C4-2B (cell line): Measurements from ENCODE around the gene ARHGAP26.

ENCODE experiments used
- H3K27ac ChIP-seq: fragments of 450-650 bp; 2 replicates; pipeline ENCODE4 v1.5.1; 2017
- ZFX ChIP-seq: fragments of 450-650 bp; IDR thresholded peaks from 2 replicates; pipeline ENCODE4 v1.6.1; 2017
- TF ChIP-seq, protein P1 (sequence below): fragments of 450-650 bp; conservative IDR thresholded peaks from 2 replicates; pipeline ENCODE4 v1.5.1; 2017; ENCODE audit warnings: mild to moderate bottlenecking

Gene ARHGAP26

DNA sequence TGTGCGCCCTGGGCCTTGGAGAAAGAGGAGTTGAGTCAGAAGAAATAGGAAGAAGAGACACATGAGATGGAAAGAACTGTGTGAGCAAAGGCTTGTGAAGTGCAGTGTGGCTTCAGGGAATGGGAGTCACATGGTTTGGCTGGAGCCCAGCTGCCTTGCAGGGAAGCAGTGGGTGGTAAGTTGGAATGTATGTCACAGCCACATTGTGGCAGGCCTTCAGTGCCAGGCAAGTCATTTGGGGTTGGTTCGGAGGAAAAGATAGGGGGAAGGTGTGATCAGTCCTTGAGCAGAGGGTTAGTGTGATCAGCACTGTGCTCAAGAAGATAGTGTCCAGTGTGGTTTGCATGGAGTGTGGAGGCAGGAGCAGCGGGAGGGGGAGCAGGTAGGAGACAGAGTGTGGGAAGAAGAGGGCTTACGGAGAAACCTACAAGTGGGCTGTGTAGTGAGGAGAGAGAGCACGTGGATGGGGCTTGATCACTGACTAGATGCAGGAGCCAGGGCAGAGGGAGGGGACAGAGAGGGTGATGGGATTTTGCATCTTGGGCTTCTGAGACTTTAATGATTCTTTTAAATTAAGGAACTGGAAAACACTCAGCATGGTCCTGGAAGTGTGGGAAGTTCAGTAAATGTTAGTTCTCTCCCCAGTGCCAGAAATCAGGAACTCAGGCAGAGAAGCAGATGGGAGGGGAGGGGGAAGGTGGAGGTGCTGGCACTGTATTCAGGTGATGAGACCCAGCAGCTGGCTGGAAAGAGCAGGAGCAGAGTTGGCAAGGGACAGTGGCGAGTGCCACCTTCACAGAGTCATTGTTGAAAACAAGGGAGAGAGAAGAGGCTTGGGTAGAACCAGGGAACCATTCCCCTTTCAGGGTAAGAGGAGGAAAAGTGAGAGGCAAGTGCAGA, 46.6 kb downstream of the ARHGAP26 start:
- peak overlapping the region; percentile 84 for H3K27ac ChIP-seq
- TF ChIP-seq ZFX: no peak
- TF ChIP-seq, protein P1, sequence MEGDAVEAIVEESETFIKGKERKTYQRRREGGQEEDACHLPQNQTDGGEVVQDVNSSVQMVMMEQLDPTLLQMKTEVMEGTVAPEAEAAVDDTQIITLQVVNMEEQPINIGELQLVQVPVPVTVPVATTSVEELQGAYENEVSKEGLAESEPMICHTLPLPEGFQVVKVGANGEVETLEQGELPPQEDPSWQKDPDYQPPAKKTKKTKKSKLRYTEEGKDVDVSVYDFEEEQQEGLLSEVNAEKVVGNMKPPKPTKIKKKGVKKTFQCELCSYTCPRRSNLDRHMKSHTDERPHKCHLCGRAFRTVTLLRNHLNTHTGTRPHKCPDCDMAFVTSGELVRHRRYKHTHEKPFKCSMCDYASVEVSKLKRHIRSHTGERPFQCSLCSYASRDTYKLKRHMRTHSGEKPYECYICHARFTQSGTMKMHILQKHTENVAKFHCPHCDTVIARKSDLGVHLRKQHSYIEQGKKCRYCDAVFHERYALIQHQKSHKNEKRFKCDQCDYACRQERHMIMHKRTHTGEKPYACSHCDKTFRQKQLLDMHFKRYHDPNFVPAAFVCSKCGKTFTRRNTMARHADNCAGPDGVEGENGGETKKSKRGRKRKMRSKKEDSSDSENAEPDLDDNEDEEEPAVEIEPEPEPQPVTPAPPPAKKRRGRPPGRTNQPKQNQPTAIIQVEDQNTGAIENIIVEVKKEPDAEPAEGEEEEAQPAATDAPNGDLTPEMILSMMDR: no peak

DNA sequence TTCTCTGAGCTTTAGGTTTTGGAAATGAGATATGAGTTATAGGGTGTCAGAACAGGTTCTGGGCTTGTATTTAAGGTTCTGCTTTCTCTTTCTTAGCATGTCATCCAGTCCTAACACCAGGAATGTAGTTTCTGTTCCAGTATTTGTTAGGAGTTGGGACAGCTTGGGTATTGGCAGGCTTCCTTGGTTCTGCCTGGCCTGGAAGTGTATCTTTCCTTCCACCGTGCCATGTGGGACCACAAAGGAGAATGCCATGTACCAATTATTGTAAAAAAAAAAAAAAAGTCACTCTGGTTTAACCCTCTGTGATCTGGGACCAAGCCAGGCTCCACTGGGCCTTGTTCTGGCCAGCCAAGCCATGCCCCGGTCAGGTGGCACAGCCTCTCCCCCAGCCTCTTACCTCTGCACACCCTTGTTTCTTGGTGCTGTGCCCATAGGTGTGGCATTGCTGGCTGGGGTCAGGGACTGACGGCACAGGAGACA, 47.8 kb downstream of the ARHGAP26 start:
- H3K27ac ChIP-seq: peak overlapping the region; percentile 84
- TF ChIP-seq, protein P1: no peak
- no peak for TF ChIP-seq ZFX

DNA sequence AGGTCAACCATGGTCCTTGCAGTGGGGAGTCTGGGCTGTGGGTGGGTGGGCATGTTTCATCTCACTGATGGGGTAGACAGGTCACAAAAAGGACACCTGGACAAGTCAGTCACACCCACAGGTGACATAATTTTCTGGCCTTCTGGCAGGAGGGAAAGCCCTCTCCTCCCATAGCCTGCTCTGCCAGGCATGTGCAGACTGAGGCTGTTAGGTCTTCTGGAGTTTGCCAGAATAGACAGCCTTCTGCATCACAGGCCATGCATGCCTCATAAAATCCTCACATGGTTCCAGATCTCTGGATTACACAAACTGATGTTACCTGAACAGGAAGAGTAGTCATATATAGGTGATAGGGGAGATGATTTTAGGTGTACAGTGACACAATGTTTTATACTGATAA, 49.1 kb downstream of the ARHGAP26 start:
- TF ChIP-seq, protein P1: no peak
- TF ChIP-seq ZFX: no peak
- peak overlapping the region; percentile 84; the same call in 1 of the 2 replicates for H3K27ac ChIP-seq

DNA sequence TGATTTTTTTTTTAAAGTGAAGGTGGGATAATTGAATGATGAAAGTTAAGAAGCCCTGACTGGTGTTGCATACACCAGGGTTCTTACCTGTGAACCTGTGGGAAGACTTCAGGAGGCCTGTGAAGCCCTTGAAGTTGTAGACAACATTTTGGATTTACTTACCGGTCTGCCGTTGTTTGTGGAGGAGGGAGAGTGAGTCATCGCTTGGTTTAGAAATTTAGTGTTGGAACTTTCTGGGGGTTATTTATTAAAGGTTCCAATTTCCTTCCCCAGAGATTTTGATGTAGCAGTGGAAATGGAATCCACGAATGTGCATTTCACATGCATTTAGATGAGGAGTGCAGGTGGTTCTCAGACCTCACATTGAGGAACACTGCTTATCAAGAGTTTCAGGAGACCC, 49.6 kb downstream of the ARHGAP26 start:
- H3K27ac ChIP-seq: no peak overlapping the region
- TF ChIP-seq, protein P1: no peak
- TF ChIP-seq ZFX: no peak

DNA sequence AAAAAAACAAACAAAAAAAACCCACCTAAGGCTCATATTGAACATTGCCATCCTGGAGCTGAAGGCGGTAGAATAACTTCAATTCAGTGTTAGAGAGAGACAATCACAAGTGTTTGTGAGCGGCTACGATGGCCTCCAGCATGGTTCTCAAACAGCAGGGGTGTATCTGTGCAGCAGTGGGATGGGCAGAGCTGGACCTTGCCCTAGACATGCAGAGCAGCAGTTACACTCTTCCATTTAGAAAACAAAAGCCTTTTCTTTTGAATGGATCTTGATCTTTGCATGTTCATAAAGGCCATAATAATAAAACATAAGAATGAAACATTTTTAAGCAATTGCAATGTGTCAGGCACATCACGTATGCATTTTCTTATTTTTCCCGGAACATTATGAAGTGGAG, 50.3 kb downstream of the ARHGAP26 start:
- no peak overlapping the region for H3K27ac ChIP-seq
- TF ChIP-seq, protein P1: no peak
- TF ChIP-seq ZFX: no peak

DNA sequence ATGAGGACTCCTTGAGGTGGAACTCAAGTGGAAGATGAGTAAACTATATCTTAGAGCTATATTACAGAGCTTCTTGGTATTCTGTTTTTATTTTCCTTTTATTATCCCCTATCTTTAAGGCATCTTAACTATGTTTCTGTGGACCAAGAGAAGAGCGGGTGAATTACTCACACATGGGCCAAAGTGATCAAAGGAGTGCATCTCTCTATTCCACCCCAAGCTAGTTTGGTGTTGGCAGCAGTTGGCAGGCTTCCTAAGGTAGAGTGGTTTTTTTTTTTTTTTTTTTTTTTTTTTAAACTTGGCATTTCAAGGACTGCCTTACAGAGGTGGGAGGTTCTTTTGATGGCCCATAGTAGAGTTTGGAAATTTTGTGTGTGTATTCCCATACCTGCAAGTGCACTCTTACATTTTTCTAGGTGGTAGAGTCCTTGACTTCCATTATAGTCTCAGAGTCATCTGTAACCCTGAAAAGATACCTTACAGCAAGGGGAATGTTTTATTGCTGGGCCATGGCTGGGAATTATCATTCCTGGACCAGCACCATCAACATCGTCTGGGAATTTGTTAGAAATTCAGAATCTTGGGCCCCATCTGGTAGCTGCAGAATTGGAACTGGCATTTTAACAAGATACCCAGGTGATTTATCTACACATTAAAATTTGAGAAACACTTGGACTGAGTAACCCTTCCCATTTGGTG, 51.0 kb downstream of the ARHGAP26 start:
- TF ChIP-seq, protein P1: no peak
- no peak for TF ChIP-seq ZFX
- no peak overlapping the region for H3K27ac ChIP-seq
